ENCODE measurements around the gene STK4. TPM values are rescaled to one million over a fixed set of nuclear protein-coding genes. Genes with fewer than 3 reads are reported as not detected.

Gene STK4
- total RNA-seq, 2 donors from 2014 or later, result 26.8 to 32.8 TPM

GRCh38 chr20:45094864-45095574 lies 128.7 kb downstream of the STK4 start:
- intact Hi-C loops (cut with DNase I, micrococcal nuclease), result loop anchor here (10.0 kb wide), 1 partner anchor 50 kb away; no protein-coding TSS in a partner anchor
- DNase-seq (no peak), ATAC-seq (no peak)

- ATAC-seq (peak; percentile 65), DNase-seq (peak; percentile 34 to 54)
- intact Hi-C loops (cut with DNase I, micrococcal nuclease), result loop anchor here (10.0 kb wide), 1 partner anchor 51 kb away; no protein-coding TSS in a partner anchor
These were observed 129.5 kb downstream of the STK4 start for GRCh38 chr20:45095805-45096238.

- intact Hi-C loops (cut with DNase I, micrococcal nuclease), result loop anchor here (10.0 kb wide), 1 partner anchor 52 kb away; no protein-coding TSS in a partner anchor
- ATAC-seq (no peak), DNase-seq (no peak)
These were observed 130.5 kb downstream of the STK4 start for GRCh38 chr20:45096781-45097180.

GRCh38 chr20:45097485-45098102 lies 131.3 kb downstream of the STK4 start:
- intact Hi-C loops (cut with DNase I, micrococcal nuclease), result loop anchor here (10.0 kb wide), 1 partner anchor 53 kb away; no protein-coding TSS in a partner anchor
- DNase-seq (peak in 1 of 2 donors; percentile 39), ATAC-seq (peak; percentile 47)

- intact Hi-C loops (cut with DNase I, micrococcal nuclease), result loop anchor here (10.0 kb wide), 1 partner anchor 53 kb away; no protein-coding TSS in a partner anchor
- ATAC-seq (peak; percentile 47), DNase-seq (no peak)
These were observed 131.9 kb downstream of the STK4 start for GRCh38 chr20:45098103-45098773.

GRCh38 chr20:45100563-45101245 lies 134.4 kb downstream of the STK4 start, which contains the start of gene KCNS1:
Gene KCNS1, minus strand, starts transcription at chr20:45101127. Its CDS starts 1,891 bp downstream, at chr20:45099236.
- intact Hi-C loops (cut with DNase I, micrococcal nuclease), result no loop called here
- ATAC-seq, result peak; percentile 66
- peak in 1 of 2 donors; percentile 24 for DNase-seq

- no peak for ATAC-seq
- no peak for DNase-seq
- intact Hi-C loops (cut with DNase I, micrococcal nuclease), result no loop called here
These were observed 135.1 kb downstream of the STK4 start for GRCh38 chr20:45101333-45101850.

GRCh38 chr20:45103072-45103471 lies 136.8 kb downstream of the STK4 start:
- no peak for ATAC-seq
- intact Hi-C loops (cut with DNase I, micrococcal nuclease), result no loop called here

GRCh38 chr20:45104786-45105185 lies 138.5 kb downstream of the STK4 start:
- DNase-seq, result no peak
- intact Hi-C loops (cut with DNase I, micrococcal nuclease), result no loop called here
- no peak for ATAC-seq

More at GRCh38 chr20:45103072-45103471, 136.8 kb downstream of the STK4 start:
- DNase-seq, result no peak

- intact Hi-C loops (cut with DNase I, micrococcal nuclease), result no loop called here
- ATAC-seq (no peak), DNase-seq (no peak)
These were observed 139.0 kb downstream of the STK4 start for GRCh38 chr20:45105317-45105716.

GRCh38 chr20:45109634-45110033 lies 143.3 kb downstream of the STK4 start:
- DNase-seq (no peak), ATAC-seq (no peak)
- intact Hi-C loops (cut with DNase I, micrococcal nuclease), result no loop called here

- intact Hi-C loops (cut with DNase I, micrococcal nuclease), result no loop called here
- no peak for ATAC-seq
These were observed 144.0 kb downstream of the STK4 start for GRCh38 chr20:45110301-45110700.

GRCh38 chr20:45111285-45111684 lies 145.0 kb downstream of the STK4 start:
- intact Hi-C loops (cut with DNase I, micrococcal nuclease), result no loop called here
- no peak for ATAC-seq
- no peak for DNase-seq

More at GRCh38 chr20:45110301-45110700, 144.0 kb downstream of the STK4 start:
- DNase-seq, result no peak

- DNase-seq (no peak), ATAC-seq (no peak)
- intact Hi-C loops (cut with DNase I, micrococcal nuclease), result no loop called here
These were observed 145.6 kb downstream of the STK4 start for GRCh38 chr20:45111799-45112471.

- intact Hi-C loops (cut with DNase I, micrococcal nuclease), result no loop called here
- DNase-seq (no peak), ATAC-seq (no peak)
These were observed 146.4 kb downstream of the STK4 start for GRCh38 chr20:45112754-45113153.

GRCh38 chr20:45113865-45114264 lies 147.6 kb downstream of the STK4 start:
- no peak for DNase-seq
- ATAC-seq, result no peak
- intact Hi-C loops (cut with DNase I, micrococcal nuclease), result no loop called here

- ATAC-seq (no peak), DNase-seq (no peak)
- intact Hi-C loops (cut with DNase I, micrococcal nuclease), result no loop called here
These were observed 148.4 kb downstream of the STK4 start, which contains the start of gene WFDC5 for GRCh38 chr20:45114465-45115385. Gene WFDC5, minus strand, starts transcription at chr20:45115174. Its CDS starts 91 bp downstream, at chr20:45115083.
